ENCODE results near the gene TPRN.
"Not testable (repeated sequence)": the region's sequence is repeated elsewhere in the genome, so short reads cannot be mapped to it uniquely, and the experiment has no call there.

The TPRN gene

GRCh38 chr9:137200311-137201204 is at the start of gene TPRN:
Gene TPRN, minus strand, starts transcription at chr9:137200741. Its CDS starts 30 bp downstream, at chr9:137200711.
- peak; percentile 97 for DNase-seq (ENCODE audit: low read depth)

- no peak for DNase-seq (ENCODE audit: low read depth)
Measured at GRCh38 chr9:137247916-137248175, 47.3 kb upstream of the TPRN start.

- no peak for DNase-seq (ENCODE audit: low read depth)
Measured at GRCh38 chr9:137247135-137247915, 46.8 kb upstream of the TPRN start.

GRCh38 chr9:137245450-137246421 is 45.2 kb upstream of the TPRN start:
- no peak for DNase-seq (ENCODE audit: low read depth)

- no peak for DNase-seq (ENCODE audit: low read depth)
Measured at GRCh38 chr9:137244486-137245449, 44.2 kb upstream of the TPRN start.

- no peak for DNase-seq (ENCODE audit: low read depth)
Measured at GRCh38 chr9:137243626-137244485, 43.3 kb upstream of the TPRN start.

- not testable (repeated sequence) for DNase-seq (ENCODE audit: low read depth)
Measured at GRCh38 chr9:137243266-137243625, 42.7 kb upstream of the TPRN start.

- no peak for DNase-seq (ENCODE audit: low read depth)
Measured at GRCh38 chr9:137242269-137243203, 42.0 kb upstream of the TPRN start.

GRCh38 chr9:137241490-137242268 is 41.1 kb upstream of the TPRN start:
- DNase-seq (ENCODE audit: low read depth): peak; percentile 40

GRCh38 chr9:137240841-137241489 is 40.4 kb upstream of the TPRN start, which contains the start of gene TUBB4B:
Gene TUBB4B, plus strand, starts transcription at chr9:137241287. Its CDS starts 74 bp downstream, at chr9:137241361.
- DNase-seq (ENCODE audit: low read depth): peak; percentile 95

GRCh38 chr9:137240318-137240840 is 39.8 kb upstream of the TPRN start:
- peak; percentile 27 for DNase-seq (ENCODE audit: low read depth)

- not testable (repeated sequence) for DNase-seq (ENCODE audit: low read depth)
Measured at GRCh38 chr9:137239541-137240200, 39.1 kb upstream of the TPRN start.

- no peak for DNase-seq (ENCODE audit: low read depth)
Measured at GRCh38 chr9:137237759-137238726, 37.5 kb upstream of the TPRN start.

GRCh38 chr9:137236936-137237421 is 36.4 kb upstream of the TPRN start:
- DNase-seq (ENCODE audit: low read depth): no peak

All from stimulated activated CD8-positive, alpha-beta memory T cell treated with anti-CD3 and anti-CD28 coated beads, Interleukin-15, amount 100 ng/mL, for 1 hour (primary cell).